ENCODE data around the gene PLIN5.
"Not testable (repeated sequence)": the region's sequence is repeated elsewhere in the genome, so short reads cannot be mapped to it uniquely, and the experiment has no call there.

Gene PLIN5

GRCh38 chr19:4542896-4543841, 8.1 kb upstream of the PLIN5 start:
- no peak for DNase-seq

- not testable (repeated sequence) for DNase-seq
Measured at GRCh38 chr19:4541806-4542145, 6.8 kb upstream of the PLIN5 start.

GRCh38 chr19:4541114-4541805, 6.2 kb upstream of the PLIN5 start:
- no peak for DNase-seq

- DNase-seq, result no peak
Measured at GRCh38 chr19:4539693-4540581, 4.9 kb upstream of the PLIN5 start, which contains the start of gene LRG1. LRG1 (minus strand) TSS chr19:4540036; CDS start chr19:4540013, 23 bp downstream.

- no peak for DNase-seq
Measured at GRCh38 chr19:4539169-4539692, 4.2 kb upstream of the PLIN5 start.

GRCh38 chr19:4538601-4538954, 3.6 kb upstream of the PLIN5 start:
- no peak for DNase-seq

GRCh38 chr19:4537953-4538600, 3.1 kb upstream of the PLIN5 start:
- DNase-seq, result no peak

GRCh38 chr19:4536798-4537197, 1.8 kb upstream of the PLIN5 start:
- DNase-seq, result no peak

- DNase-seq, result no peak
Measured at GRCh38 chr19:4533835-4534424, 1.1 kb downstream of the PLIN5 start.

GRCh38 chr19:4533334-4533733, 1.7 kb downstream of the PLIN5 start:
- DNase-seq, result no peak

- DNase-seq, result no peak
Measured at GRCh38 chr19:4531562-4532165, 3.4 kb downstream of the PLIN5 start.

GRCh38 chr19:4529924-4530522, 5.0 kb downstream of the PLIN5 start:
- no peak for DNase-seq

GRCh38 chr19:4528843-4529242, 6.2 kb downstream of the PLIN5 start:
- no peak for DNase-seq

- not testable (repeated sequence) for DNase-seq
Measured at GRCh38 chr19:4527377-4527776, 7.6 kb downstream of the PLIN5 start.

GRCh38 chr19:4525563-4526002, 9.4 kb downstream of the PLIN5 start:
- DNase-seq, result no peak

- no peak for DNase-seq
Measured at GRCh38 chr19:4524808-4525562, 10.0 kb downstream of the PLIN5 start.

GRCh38 chr19:4523306-4524110, 11.5 kb downstream of the PLIN5 start:
- DNase-seq, result no peak

GRCh38 chr19:4522291-4523002, 12.6 kb downstream of the PLIN5 start:
- no peak for DNase-seq

GRCh38 chr19:4521888-4522242, 13.2 kb downstream of the PLIN5 start:
- DNase-seq, result no peak
